ENCODE measurements around the gene RELL2. TPM values are rescaled to one million over a fixed set of nuclear protein-coding genes. Genes with fewer than 3 reads are reported as not detected.
A peak's percentile ranks its signal among the peaks of the same experiment; 100 is the strongest.

Gene RELL2
- total RNA-seq, 1 experiment from 2014 or later, result 23.8 TPM

GRCh38 chr5:141664733-141665461 lies 28.1 kb downstream of the RELL2 start (continued):
- TF ChIP-seq, protein P1, sequence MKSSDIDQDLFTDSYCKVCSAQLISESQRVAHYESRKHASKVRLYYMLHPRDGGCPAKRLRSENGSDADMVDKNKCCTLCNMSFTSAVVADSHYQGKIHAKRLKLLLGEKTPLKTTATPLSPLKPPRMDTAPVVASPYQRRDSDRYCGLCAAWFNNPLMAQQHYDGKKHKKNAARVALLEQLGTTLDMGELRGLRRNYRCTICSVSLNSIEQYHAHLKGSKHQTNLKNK (CRISPR knock-in tag; IDR thresholded peaks at IDR 0.05), result no peak
- no peak for TF ChIP-seq ESRRA (CRISPR knock-in tag; IDR thresholded peaks at IDR 0.05; ENCODE audit: borderline replicate concordance)

DNA sequence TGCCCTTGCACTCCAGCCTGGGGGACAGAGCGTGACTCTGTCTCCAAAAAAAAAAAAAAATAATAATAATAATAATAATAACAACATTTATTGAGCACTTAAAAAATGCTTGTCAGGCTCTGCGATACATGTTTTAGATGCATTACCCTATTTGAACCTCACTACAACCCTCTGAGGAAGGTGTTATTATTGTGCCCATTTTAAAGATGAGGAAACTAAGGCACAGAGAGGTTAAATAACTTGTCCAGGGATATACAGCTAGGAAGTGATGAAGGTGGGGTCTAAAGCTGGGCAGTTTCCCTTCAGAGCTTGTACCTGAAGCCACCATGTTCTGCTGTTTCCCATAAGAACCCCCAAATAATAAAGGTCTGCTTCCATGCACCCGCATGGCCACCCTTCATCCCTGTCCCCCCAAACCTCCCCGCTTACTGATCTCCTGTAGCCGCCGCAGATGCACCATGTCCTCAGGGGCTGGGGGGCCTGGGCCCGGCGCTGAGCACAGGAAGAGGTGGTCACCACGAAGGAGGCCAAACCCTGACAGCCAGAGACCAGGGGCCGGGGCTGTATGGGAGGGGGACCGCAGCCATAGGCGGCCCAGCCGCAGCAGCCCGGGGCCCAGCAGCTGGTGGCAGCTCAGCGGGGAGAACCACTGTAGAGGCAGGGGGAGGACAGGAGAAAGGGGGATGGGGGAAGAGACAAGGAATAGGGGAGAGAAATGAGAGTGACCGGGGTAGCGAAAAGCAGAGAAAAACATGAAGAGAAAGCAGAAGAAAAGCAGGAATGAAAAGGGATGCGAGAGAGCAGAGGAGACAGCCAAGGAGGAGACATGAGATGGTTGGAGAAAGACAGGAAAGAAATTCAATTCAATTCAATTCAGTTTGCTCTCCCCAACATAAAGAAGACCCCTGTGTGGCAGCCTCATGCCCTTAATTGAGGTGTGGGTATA lies 29.5 kb downstream of the RELL2 start:
- Mint-ChIP-seq H3K9me3 (no peaks in the 10 kb centered on the region), H3K27me3 (ENCODE audit: low read depth) (no peaks in the 10 kb centered on the region), H3K4me1 (peaks cover 11% of the 10 kb centered on the region), H3K36me3 (peaks cover 45% of the 10 kb centered on the region), H3K27ac (peak overlapping the region; percentile 57), H3K4me3 (no peak overlapping the region)
- ATAC-seq, result no peak
- ChIA-PET CTCF (interaction anchor here (1.4 to 2.0 kb wide), 4 partner anchors 26 to 346 kb away, joined by 5 to 15 read pairs (median 9); partner anchors contain the start of genes DIAPH1 and GNPDA1), POLR2A (no interaction called here)
- TF ChIP-seq JAZF1 (CRISPR knock-in tag; IDR thresholded peaks at IDR 0.05) (no peak), MYBL2 (CRISPR knock-in tag; IDR thresholded peaks at IDR 0.05) (no peak), PREB (CRISPR knock-in tag; IDR thresholded peaks at IDR 0.05; ENCODE audit: borderline replicate concordance) (no peak), CREM (CRISPR knock-in tag; IDR thresholded peaks at IDR 0.05) (no peak), GRHL2 (CRISPR knock-in tag; IDR thresholded peaks at IDR 0.05; ENCODE audit: insufficient replicate concordance, severe bottlenecking) (no peak), GTF2I (CRISPR knock-in tag; conservative IDR thresholded peaks at IDR 0.05) (no peak), USF1 (CRISPR knock-in tag; IDR thresholded peaks at IDR 0.05) (no peak)
- TF ChIP-seq, protein P2, sequence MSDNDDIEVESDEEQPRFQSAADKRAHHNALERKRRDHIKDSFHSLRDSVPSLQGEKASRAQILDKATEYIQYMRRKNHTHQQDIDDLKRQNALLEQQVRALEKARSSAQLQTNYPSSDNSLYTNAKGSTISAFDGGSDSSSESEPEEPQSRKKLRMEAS (CRISPR knock-in tag; IDR thresholded peaks at IDR 0.05), result no peak
- DNase-seq (ENCODE audit: low spot score), result no peak

DNA sequence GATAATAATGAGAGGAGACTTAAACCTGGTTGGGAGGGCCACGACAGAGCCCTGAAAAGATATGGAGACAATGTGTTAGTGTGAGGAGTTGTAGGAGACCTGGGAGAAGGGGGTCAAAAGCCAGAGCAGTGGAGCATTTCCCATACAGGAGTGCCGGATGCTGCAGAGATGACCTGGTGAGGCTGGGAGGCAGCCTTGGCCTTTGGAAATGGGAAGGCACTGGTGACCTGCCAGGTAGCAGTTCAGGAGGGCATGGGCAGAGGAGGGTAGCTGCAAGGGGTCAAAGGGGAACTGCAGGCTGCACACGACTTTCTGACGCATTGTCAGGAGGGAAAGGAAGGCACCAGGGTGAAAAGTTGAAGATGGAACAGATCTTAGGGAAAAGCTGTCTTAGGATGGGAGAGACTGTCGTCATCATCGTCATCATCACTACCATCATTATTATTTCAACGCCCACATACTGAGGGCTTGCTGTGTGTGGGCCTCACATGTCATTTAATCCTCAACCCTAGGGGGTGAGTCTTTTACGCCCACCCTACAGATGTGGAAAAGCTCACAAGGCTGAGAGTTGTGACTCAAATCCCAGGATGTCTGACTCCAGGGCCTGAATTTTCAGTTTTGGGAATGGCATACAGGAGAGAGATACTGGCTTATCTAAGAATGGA lies 31.9 kb downstream of the RELL2 start:
- Mint-ChIP-seq H3K27ac (peak overlapping the region; percentile 69; the same call in 1 of the 2 replicates), H3K36me3 (peaks cover 38% of the 10 kb centered on the region), H3K4me1 (peaks cover 20% of the 10 kb centered on the region), H3K9me3 (no peaks in the 10 kb centered on the region), H3K27me3 (ENCODE audit: low read depth) (no peaks in the 10 kb centered on the region), H3K4me3 (no peak overlapping the region)
- POLR2A ChIA-PET, result interaction anchor here (0.5 to 1.3 kb wide), 3 partner anchors 12 to 53 kb away, joined by 4 to 5 read pairs (median 4); partner anchors contain the start of gene ARAP3
- CTCF ChIA-PET, result interaction anchor here (0.7 to 2.9 kb wide), 35 partner anchors 9 to 343 kb away, joined by 3 to 29 read pairs (median 4); partner anchors contain the start of genes ARAP3, DELE1, DIAPH1 and FCHSD1
- DNase-seq (ENCODE audit: low spot score), result no peak
- TF ChIP-seq FOXJ3 (CRISPR knock-in tag; IDR thresholded peaks at IDR 0.05; ENCODE audit: borderline replicate concordance) (no peak), IRF1 (CRISPR knock-in tag; IDR thresholded peaks at IDR 0.05) (no peak)
- TF ChIP-seq, protein P3, sequence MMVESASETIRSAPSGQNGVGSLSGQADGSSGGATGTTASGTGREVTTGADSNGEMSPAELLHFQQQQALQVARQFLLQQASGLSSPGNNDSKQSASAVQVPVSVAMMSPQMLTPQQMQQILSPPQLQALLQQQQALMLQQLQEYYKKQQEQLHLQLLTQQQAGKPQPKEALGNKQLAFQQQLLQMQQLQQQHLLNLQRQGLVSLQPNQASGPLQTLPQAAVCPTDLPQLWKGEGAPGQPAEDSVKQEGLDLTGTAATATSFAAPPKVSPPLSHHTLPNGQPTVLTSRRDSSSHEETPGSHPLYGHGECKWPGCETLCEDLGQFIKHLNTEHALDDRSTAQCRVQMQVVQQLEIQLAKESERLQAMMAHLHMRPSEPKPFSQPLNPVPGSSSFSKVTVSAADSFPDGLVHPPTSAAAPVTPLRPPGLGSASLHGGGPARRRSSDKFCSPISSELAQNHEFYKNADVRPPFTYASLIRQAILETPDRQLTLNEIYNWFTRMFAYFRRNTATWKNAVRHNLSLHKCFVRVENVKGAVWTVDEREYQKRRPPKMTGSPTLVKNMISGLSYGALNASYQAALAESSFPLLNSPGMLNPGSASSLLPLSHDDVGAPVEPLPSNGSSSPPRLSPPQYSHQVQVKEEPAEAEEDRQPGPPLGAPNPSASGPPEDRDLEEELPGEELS (CRISPR knock-in tag; IDR thresholded peaks at IDR 0.05), result no peak
- TF ChIP-seq, protein P4, sequence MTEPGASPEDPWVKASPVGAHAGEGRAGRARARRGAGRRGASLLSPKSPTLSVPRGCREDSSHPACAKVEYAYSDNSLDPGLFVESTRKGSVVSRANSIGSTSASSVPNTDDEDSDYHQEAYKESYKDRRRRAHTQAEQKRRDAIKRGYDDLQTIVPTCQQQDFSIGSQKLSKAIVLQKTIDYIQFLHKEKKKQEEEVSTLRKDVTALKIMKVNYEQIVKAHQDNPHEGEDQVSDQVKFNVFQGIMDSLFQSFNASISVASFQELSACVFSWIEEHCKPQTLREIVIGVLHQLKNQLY (CRISPR knock-in tag; IDR thresholded peaks at IDR 0.05), result no peak
- ATAC-seq, result no peak

Measured in WTC11 (cell line).